SU-DHL-6 (cell line): Measurements from ENCODE around the gene PLCL1.

ENCODE experiments used
- CTCF ChIP-seq: fragments of 200-600 bp; sonication (generic); IDR thresholded peaks from one replicate; pipeline ENCODE4 v1.5.1; 2017; ENCODE audit warnings: antibody characterized with exemption, mild to moderate bottlenecking, low read length, moderate library complexity; ENCODE audit not compliant: insufficient read depth, poor library complexity, severe bottlenecking
- EZH2phosphoT487 ChIP-seq: fragments of 200-600 bp; sonication (generic), shearing (Covaris generic); conservative IDR thresholded peaks from 2 replicates; pipeline ENCODE4 v1.6.1; 2018; ENCODE audit warnings: mild to moderate bottlenecking, antibody characterized with exemption, low read length, moderate library complexity, mixed read lengths

- TF ChIP-seq CTCF (no peak), EZH2phosphoT487 (no peak)
Observed at GRCh38 chr2:197949224-197949623, 144.8 kb downstream of the PLCL1 start.
